Right atrium auricular region (tissue), 2 donors: ENCODE measurements around the gene KCTD17. TPM values are rescaled to one million over a fixed set of nuclear protein-coding genes. Genes with fewer than 3 reads are reported as not detected.

Experiments
- DNase-seq: peaks from one replicate; pipeline ENCODE4 v3.0.0-alpha.2; 2019; ENCODE audit warnings: low spot score
- H3K27ac ChIP-seq, 2 donors: fragments of 200-600 bp; sonication (generic); 1 replicate in 1 of 2; 2 replicates in 1 of 2; pipeline ENCODE4 v1.5.1; 2016 to 2019
- H3K27me3 ChIP-seq, 2 donors: fragments of 200-600 bp; sonication (generic); one replicate each; pipeline versions ENCODE4 v1.5.1 to v1.6.0; 2017 to 2019
- H3K36me3 ChIP-seq: fragments of 200-600 bp; sonication (generic); one replicate; pipeline ENCODE4 v1.5.1; 2016
- H3K4me1 ChIP-seq, 2 donors: fragments of 200-600 bp; sonication (generic); one replicate each; pipeline versions ENCODE4 v1.5.1 to v1.6.0; 2017 to 2019
- H3K4me3 ChIP-seq, 2 donors: fragments of 200-600 bp; sonication (generic); 1 replicate in 1 of 2; 2 replicates in 1 of 2; pipeline ENCODE4 v1.5.1; 2017 to 2019; ENCODE audit warnings: mild to moderate bottlenecking in 1 of 2, moderate library complexity in 1 of 2
- H3K9me3 ChIP-seq, 2 donors: fragments of 200-600 bp; sonication (generic); one replicate each; pipeline ENCODE4 v1.5.1; 2019
- CTCF ChIP-seq, 2 donors: fragments of 200-600 bp; sonication (generic); IDR thresholded peaks; one replicate each; pipeline ENCODE4 v1.5.1; 2019; ENCODE audit warnings: antibody characterized with exemption in 2 of 2
- total RNA-seq, 2 donors: library from RNA; depleted of rRNA; stranded (reverse); fragments of >200 nt; gene quantifications; one replicate each; pipeline ENCODE4 v1.1.0, GENCODE V29; 2016

KCTD17 gene
- total RNA-seq, 2 donors from 2014 or later: 44.9 to 54.8 TPM

DNA sequence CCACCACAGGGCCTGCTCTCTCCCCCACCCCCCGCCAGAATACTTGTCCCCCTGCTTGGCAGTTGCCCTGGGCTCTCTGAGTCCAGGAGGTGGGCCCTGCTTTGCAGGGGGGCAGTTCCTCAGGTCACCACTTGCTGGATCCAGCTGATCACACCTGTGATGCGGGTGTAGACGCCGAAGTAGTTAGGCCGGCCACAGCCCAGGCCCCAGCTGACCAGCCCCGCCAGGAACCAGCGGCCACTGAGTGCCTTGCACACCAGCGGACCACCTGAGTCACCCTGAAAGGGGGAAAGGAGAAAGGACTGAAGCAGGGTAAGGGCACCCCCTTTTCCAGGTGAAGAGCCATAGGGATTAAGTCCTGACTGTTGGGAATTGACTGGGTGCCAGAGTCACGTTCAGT lies 14.4 kb downstream of the KCTD17 start:
- H3K27ac ChIP-seq: no peak overlapping the region
- H3K27me3 ChIP-seq: peaks cover 0 to 16% of the 10 kb centered on the region in 2 donors
- H3K9me3 ChIP-seq: no peaks in the 10 kb centered on the region
- no peak for TF ChIP-seq CTCF (IDR thresholded peaks at IDR 0.05)
- no peak for DNase-seq
- H3K4me1 ChIP-seq: no peaks in the 10 kb centered on the region
- H3K4me3 ChIP-seq: no peak overlapping the region
- H3K36me3 ChIP-seq: peaks cover 5% of the 10 kb centered on the region

DNA sequence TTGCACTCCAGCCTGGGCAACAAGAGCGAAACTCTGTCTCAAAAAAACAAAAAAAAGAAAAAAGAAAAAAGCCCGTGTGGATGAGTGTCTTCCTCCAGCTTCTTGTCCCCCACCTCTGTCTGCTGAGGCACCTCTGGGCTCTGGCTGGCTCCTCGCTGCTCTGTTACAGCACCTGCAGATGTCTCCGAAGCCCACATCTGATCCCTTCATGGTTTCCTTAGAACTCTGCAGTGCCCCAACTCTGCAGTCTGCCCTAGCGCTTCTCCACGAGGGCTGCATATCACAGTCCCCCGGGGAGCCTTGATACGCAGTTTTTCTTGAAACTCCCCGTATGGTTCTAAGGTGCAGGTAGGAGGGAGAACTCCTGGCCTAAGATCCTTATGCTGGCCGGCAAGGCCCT lies 15.9 kb downstream of the KCTD17 start:
- H3K27ac ChIP-seq: no peak overlapping the region
- H3K36me3 ChIP-seq: no peaks in the 10 kb centered on the region
- no peaks in the 10 kb centered on the region for H3K9me3 ChIP-seq
- no peaks in the 10 kb centered on the region for H3K4me1 ChIP-seq
- no peak for DNase-seq
- H3K4me3 ChIP-seq: no peak overlapping the region
- TF ChIP-seq CTCF (IDR thresholded peaks at IDR 0.05): no peak
- H3K27me3 ChIP-seq: peaks cover 0 to 16% of the 10 kb centered on the region in 2 donors

GRCh38 chr22:37068859-37069258 lies 17.3 kb downstream of the KCTD17 start:
- Histone ChIP-seq H3K27me3 (peaks cover 0 to 16% of the 10 kb centered on the region in 2 donors), H3K9me3 (no peaks in the 10 kb centered on the region), H3K36me3 (no peaks in the 10 kb centered on the region), H3K4me3 (no peak overlapping the region), H3K4me1 (no peaks in the 10 kb centered on the region), H3K27ac (no peak overlapping the region)
- no peak for DNase-seq
- no peak for TF ChIP-seq CTCF (IDR thresholded peaks at IDR 0.05)

DNA sequence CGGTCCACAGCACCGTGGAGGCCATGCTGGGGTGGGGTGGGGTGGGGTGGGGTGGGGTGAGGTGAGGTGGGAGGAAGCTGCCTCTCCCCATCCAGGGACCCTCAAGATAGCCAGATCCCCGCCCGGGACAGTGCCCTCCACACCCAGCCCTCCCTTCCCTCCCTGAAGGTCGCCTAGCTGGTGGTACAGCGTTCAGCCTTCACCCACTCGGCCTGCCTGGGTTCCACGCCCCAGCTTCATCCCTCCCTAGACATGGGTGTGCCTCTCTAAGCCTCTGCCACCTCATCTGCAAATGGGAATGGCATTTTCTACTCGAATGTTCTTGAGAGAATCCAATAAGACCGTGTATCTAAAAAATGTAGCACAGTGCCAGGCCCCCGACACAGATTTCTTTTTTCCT lies 17.8 kb downstream of the KCTD17 start:
- TF ChIP-seq CTCF (IDR thresholded peaks at IDR 0.05): no peak
- no peaks in the 10 kb centered on the region for H3K4me1 ChIP-seq
- H3K27ac ChIP-seq: no peak overlapping the region
- no peak for DNase-seq
- H3K9me3 ChIP-seq: no peaks in the 10 kb centered on the region
- H3K4me3 ChIP-seq: no peak overlapping the region
- H3K36me3 ChIP-seq: no peaks in the 10 kb centered on the region
- H3K27me3 ChIP-seq: peaks cover 0 to 16% of the 10 kb centered on the region in 2 donors

GRCh38 chr22:37069719-37070118 lies 18.2 kb downstream of the KCTD17 start:
- H3K27me3 ChIP-seq: peaks cover 0 to 16% of the 10 kb centered on the region in 2 donors
- H3K36me3 ChIP-seq: no peaks in the 10 kb centered on the region
- no peak for DNase-seq
- H3K27ac ChIP-seq: no peak overlapping the region
- TF ChIP-seq CTCF (IDR thresholded peaks at IDR 0.05): no peak
- no peaks in the 10 kb centered on the region for H3K9me3 ChIP-seq
- H3K4me1 ChIP-seq: no peaks in the 10 kb centered on the region
- H3K4me3 ChIP-seq: no peak overlapping the region

DNA sequence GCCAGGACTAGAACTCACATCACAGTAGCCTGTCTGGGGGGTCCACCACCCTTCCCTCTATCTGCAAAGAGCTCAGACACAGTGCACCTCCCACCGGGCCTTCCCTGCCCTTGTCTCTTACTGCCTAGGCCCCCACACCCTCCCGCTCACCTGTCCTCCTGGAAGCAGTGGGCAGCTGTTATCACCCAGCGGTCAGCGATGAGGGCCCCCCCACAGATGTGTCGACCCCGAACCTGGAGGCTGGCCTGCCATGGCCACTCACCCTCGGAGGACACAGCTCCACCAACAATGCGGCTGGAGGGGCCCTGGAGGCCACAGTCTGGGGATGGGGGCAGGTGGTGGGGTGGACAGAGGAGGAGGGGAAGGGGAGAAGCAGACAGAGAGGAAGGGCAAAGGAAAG lies 18.8 kb downstream of the KCTD17 start:
- Histone ChIP-seq H3K36me3 (no peaks in the 10 kb centered on the region), H3K4me1 (no peaks in the 10 kb centered on the region), H3K9me3 (no peaks in the 10 kb centered on the region), H3K27me3 (peaks cover 0 to 16% of the 10 kb centered on the region in 2 donors), H3K4me3 (no peak overlapping the region), H3K27ac (no peak overlapping the region)
- no peak for DNase-seq
- no peak for TF ChIP-seq CTCF (IDR thresholded peaks at IDR 0.05)
